ENCODE data around the gene LCNL1.
A peak's percentile ranks its signal among the peaks of the same experiment; 100 is the strongest.

Gene LCNL1

DNA sequence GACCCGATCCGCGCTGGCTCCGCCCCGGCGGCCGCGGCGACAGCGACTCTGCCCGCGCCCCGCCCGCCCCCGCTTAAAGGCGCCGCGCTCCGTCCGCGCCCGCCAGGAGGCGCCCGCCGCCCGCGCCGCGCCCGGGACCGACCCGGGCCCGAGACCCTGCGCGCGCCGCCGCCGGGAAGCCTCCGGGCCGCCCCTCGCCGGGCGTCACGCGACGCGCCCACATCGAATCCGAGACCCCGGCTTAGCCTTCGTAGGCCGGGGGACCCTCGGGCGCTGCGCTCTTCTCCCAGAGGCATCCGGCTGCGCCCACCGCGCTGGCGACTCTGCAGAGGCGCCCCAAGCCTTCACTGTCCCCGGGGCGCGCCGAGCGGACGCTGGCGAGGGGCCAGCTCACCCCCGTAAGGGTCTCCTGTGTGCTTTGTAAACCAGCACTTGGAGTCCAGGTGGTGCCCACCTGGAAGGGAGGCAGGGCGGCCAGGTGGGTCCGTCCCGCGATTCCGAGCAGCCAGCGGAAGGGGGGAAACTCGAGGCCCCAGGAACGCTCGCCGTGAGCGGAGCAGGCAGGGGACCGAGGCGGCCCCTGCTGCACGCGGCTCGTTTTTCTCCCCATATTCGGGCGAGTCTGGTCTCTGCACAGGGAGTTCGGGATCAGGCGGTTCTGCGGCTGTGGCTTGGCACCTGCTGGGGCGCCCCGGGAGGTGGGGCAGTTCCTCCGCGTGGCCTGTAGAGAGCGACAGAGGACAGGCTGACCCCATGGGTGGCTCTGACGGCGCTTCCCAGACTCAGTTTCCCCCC lies 45.7 kb downstream of the LCNL1 start:
- TF ChIP-seq, protein P1, sequence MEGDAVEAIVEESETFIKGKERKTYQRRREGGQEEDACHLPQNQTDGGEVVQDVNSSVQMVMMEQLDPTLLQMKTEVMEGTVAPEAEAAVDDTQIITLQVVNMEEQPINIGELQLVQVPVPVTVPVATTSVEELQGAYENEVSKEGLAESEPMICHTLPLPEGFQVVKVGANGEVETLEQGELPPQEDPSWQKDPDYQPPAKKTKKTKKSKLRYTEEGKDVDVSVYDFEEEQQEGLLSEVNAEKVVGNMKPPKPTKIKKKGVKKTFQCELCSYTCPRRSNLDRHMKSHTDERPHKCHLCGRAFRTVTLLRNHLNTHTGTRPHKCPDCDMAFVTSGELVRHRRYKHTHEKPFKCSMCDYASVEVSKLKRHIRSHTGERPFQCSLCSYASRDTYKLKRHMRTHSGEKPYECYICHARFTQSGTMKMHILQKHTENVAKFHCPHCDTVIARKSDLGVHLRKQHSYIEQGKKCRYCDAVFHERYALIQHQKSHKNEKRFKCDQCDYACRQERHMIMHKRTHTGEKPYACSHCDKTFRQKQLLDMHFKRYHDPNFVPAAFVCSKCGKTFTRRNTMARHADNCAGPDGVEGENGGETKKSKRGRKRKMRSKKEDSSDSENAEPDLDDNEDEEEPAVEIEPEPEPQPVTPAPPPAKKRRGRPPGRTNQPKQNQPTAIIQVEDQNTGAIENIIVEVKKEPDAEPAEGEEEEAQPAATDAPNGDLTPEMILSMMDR (IDR thresholded peaks at IDR 0.05; ENCODE audit: poor library complexity, severe bottlenecking): peak; percentile 56
- ATAC-seq (ENCODE audit: low read depth): peak; percentile 29
- Histone ChIP-seq H3K4me3 (ENCODE audit: severe bottlenecking) (peak overlapping the region; percentile 40), H3K4me1 (ENCODE audit: insufficient read depth, poor library complexity, severe bottlenecking) (no peaks in the 10 kb centered on the region), H3K9me3 (ENCODE audit: severe bottlenecking) (no peaks in the 10 kb centered on the region), H3K27me3 (ENCODE audit: insufficient read depth, poor library complexity, severe bottlenecking) (no peaks in the 10 kb centered on the region), H3K36me3 (ENCODE audit: low read depth) (no peaks in the 10 kb centered on the region), H3K27ac (ENCODE audit: poor library complexity, severe bottlenecking) (no peak overlapping the region)
- no peak for DNase-seq (ENCODE audit: low spot score)

DNA sequence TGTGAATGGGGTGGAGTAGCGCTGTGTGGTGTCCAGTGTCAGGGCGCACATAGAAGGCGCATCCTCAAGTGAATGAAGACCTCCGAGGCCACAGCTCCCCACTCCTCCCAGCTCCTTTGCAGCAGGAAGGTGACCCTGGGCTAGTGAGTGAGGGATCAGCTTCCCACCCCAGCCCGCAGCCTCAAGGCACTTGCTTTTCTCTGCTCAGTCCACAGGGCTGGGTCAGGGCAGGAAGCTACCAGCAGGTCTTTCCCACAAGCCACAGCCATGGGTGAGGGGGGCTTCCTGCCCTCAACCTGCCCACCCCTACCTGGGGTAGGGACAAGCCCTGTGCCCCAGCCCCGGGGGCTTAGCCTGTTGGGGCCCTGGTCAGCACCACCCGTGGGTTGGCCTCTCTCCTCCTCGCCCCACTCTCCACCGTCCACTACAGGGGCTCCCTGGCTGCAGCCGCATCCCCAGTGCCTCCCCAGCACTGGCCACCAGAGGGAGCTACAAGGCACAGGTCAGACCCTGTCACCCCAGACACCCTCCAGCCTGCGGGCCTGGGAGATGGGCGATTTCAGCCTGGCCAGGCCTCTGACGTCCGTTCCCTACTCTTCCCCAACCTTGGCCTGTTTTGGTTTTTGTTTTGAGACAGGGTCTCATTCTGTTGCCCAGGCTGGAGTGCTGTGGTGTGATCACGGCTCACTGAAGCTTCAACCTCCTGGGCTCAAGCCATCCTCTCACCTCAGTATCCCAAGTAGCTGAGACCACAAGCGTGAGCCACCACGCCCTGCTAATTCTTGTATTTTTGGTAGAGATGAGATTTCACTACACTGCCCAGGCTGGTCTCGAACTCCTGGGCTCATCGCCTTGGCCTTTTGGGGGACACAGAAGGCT lies 46.5 kb downstream of the LCNL1 start:
- peak; percentile 68 for ATAC-seq (ENCODE audit: low read depth)
- H3K36me3 ChIP-seq (ENCODE audit: low read depth): no peaks in the 10 kb centered on the region
- H3K4me1 ChIP-seq (ENCODE audit: insufficient read depth, poor library complexity, severe bottlenecking): no peaks in the 10 kb centered on the region
- no peaks in the 10 kb centered on the region for H3K27me3 ChIP-seq (ENCODE audit: insufficient read depth, poor library complexity, severe bottlenecking)
- H3K4me3 ChIP-seq (ENCODE audit: severe bottlenecking): peak overlapping the region; percentile 40
- no peak overlapping the region for H3K27ac ChIP-seq (ENCODE audit: poor library complexity, severe bottlenecking)
- no peaks in the 10 kb centered on the region for H3K9me3 ChIP-seq (ENCODE audit: severe bottlenecking)
- TF ChIP-seq, protein P1 (IDR thresholded peaks at IDR 0.05; ENCODE audit: poor library complexity, severe bottlenecking): peak; percentile 88
- DNase-seq (ENCODE audit: low spot score): no peak

DNA sequence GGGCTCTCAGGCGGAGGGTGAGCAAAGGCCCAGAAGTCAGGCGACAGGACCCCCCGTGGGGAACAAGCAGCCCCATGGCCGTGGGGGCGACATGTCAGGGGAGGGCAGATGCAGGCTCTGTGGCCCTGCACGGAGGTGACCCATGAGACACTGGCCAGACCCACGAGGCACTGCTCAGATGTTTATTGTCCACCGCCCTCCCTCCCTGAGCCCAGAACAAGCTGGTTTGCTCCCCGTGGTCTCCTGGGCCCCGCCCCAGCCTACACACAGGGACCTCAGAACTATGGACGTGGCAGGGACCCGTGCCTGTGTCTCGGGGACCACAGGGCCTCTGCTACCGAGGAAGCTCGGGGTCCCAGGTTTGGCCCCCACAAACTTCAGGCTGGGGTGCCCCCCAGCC lies 47.2 kb downstream of the LCNL1 start:
- ATAC-seq (ENCODE audit: low read depth) (no peak), DNase-seq (ENCODE audit: low spot score) (no peak)
- Histone ChIP-seq H3K27ac (ENCODE audit: poor library complexity, severe bottlenecking) (no peak overlapping the region), H3K4me1 (ENCODE audit: insufficient read depth, poor library complexity, severe bottlenecking) (peaks cover 4% of the 10 kb centered on the region), H3K27me3 (ENCODE audit: insufficient read depth, poor library complexity, severe bottlenecking) (no peaks in the 10 kb centered on the region), H3K4me3 (ENCODE audit: severe bottlenecking) (no peak overlapping the region), H3K36me3 (ENCODE audit: low read depth) (no peaks in the 10 kb centered on the region), H3K9me3 (ENCODE audit: severe bottlenecking) (no peaks in the 10 kb centered on the region)
- TF ChIP-seq, protein P1 (IDR thresholded peaks at IDR 0.05; ENCODE audit: poor library complexity, severe bottlenecking): no peak

DNA sequence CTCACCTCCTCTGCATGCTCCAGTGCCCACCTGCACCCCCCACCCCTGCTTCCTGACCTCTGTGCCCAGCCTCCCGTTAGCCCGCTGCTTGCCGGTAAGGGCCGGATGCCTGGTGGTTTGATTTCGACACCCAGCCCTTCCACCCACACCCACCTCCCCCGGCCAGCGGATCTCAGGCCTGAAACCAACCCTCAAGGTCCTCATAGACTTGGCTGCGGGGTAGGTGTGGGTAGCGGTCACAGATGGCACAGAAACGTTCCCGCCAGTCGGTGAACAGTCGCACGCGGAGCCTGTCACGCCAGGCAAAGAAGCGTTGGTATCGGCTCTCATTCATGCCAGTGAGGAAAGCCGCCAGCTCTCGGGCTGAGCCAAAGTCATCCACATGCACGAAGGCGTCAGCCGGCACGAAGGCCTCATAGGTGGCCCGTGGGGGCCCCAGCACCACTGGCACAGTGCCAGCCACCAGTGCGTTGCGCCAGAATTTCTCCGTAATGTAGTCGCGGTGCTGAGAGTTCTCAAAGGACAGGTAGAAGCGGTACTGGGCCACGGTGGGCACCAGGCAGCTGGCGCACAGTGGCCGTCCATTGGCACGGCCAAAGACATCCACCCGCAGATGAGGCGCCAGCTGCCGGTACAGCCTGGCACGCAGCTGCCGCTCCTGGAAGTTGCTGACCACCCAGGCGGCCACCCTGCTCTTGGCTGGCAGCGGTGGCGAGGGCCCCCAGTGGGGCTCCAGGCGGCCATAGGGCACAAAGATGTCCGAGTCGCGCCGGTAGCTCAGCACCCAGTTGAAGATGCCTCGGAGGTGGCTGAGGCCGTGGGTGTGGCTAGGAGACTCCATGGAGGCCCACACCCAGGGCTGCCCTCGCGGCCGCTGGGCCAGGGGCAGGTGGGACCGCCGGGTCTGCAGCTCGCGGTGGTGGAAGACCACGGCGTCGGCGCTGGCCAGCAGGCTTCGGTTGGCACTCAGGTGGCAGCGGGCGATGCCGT lies 48.0 kb downstream of the LCNL1 start:
- no peak for DNase-seq (ENCODE audit: low spot score)
- H3K27ac ChIP-seq (ENCODE audit: poor library complexity, severe bottlenecking): no peak overlapping the region

More for the DNA sequence above, 48.0 kb downstream of the LCNL1 start:
- TF ChIP-seq, protein P1 (IDR thresholded peaks at IDR 0.05; ENCODE audit: poor library complexity, severe bottlenecking): no peak
- Histone ChIP-seq H3K36me3 (ENCODE audit: low read depth) (no peaks in the 10 kb centered on the region), H3K9me3 (ENCODE audit: severe bottlenecking) (no peaks in the 10 kb centered on the region), H3K4me1 (ENCODE audit: insufficient read depth, poor library complexity, severe bottlenecking) (peaks cover 4% of the 10 kb centered on the region), H3K27me3 (ENCODE audit: insufficient read depth, poor library complexity, severe bottlenecking) (no peaks in the 10 kb centered on the region), H3K4me3 (ENCODE audit: severe bottlenecking) (no peak overlapping the region)
- no peak for ATAC-seq (ENCODE audit: low read depth)

All from RWPE2 (cell line).